GM19099 (cell line): ENCODE results near the gene ZNF264.

ENCODE experiments used
- POLR2A ChIP-seq: IDR thresholded peaks from 3 replicates; pipeline ENCODE4 v1.6.1; 2011; ENCODE audit warnings: low read depth; ENCODE audit not compliant: insufficient read length; ENCODE audit errors: extremely low read depth

ZNF264 gene

DNA sequence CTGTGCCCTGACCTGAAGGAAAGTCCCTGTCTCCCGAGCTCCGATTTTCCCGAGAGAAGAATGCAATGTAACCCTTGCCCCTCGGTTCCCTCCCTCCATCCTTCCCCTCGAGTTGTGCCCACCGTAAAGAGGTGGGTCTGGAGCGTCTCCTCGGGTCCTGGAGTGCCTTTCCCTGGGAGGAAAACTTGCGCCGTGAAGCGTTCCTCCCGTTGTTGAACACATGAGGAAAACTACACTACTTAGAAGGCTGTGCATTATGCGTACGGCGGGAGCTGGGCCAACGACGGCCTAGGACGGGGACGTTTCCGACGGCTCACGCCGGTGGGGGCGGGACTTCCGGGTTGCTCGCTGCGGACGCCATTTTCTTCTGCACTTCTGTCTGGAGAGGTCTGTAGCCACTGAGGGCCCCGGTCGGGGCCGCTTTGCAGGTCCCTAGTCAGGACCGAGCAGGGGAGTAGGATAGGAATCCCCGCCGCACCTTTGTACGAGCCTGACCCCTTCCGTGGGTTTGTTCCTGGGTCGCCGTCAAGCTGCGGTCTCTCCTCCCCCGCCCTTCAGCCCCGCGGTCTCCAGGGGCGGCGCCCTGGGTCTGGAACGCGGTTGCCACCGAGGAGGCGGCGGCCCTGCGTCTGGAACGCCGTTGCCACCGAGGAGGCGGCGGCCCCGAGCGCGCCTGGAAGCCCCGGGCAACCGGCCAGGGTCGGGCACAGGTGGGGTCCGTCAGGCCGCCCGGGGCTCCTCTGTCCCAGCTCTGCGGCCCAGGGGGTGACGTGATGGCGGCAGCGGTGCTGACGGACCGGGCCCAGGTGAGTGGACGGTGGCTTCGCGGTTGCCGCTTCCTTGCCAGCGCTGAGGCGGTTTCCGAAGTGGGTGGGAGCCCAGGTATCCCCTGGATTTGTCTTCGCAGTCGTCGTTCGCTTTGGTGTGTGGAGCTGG, at the start of gene ZNF264:
ZNF264 (plus strand) TSS at position 360 of the 936 bp plus-strand sequence; CDS start at position 774, 414 bp downstream.
- TF ChIP-seq POLR2A = peak; percentile 82

DNA sequence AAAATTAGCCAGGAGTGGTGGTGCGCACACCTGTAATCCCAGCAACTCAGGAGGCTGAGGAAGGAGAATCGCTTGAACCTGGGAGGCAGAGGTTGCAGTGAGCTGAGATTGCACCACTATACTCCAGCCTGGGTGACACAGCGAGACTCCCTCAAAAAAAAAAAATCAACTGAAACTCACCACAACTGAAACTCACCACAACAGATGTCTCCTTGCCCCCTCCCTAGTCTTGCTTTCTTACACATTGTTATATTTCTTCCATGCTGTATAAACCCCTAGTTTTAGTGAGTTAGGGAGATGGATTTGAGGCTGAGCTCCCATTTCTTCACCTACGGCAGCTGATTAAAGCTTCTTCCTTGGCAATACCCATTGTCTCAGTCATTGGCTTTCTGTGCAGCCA, 49.6 kb upstream of the ZNF264 start:
- TF ChIP-seq POLR2A = no peak

DNA sequence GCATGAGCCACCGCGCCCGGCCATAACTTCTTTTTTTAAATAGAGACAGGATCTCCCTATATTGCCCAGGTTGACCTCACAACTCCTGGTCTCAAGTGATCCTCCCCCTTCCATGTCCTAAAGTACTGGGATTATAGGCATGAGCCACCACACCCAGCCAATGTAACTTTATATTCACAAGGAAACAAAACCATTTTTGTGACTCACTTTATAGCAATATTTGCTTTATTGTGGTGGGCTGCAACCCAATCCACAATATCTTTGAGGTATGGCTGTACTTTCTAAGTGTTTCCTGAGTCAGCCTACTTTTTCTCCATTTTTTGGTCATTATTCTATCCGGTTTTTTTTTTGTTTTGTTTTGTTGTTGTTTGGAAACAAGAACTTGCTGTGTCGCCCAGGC, 38.4 kb upstream of the ZNF264 start:
- TF ChIP-seq POLR2A = no peak

DNA sequence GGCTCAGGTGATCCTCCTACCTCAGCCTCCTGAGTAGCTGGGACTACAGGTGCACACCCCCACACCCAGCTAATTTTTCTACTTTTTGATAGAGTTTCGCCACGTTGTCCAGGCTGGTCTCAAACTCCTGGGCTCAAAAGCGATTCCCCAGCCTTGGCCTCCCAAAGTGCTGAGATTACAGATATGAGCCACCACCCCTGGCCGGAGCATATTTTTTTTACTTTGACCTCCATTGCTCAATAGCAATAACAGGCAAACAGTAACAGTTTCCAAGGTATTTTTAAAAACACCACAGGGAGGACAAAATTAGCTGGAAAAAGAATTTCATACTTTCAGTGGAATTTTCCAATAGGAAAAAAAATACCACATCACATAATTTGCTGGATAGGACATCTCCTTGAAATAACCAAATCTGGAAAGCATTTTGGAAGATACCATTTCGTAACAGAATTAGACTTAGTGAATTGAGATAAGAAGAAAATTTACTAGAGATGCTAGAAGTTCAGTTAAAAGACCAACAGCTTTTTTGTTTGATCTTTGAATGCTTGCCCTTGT, 29.2 kb upstream of the ZNF264 start:
- no peak for TF ChIP-seq POLR2A

DNA sequence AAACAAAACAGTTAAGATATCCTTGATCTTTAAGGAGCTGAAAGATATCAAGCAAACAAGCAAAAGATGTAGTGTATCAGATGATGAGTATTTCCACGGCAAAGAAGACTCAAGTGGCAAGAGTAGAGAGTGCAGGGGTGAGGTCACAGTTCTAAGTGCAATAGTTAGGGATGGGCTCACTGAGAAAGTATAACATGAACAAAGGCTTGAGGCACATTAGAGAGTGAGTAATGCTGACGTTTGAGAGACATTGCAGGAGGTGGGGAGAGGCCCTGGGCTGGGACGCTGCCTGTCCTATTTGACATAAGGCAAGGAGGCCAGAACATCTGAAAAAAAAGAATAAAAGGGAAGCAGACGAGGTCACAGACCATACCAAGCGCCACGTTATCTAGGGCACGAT, 25.5 kb upstream of the ZNF264 start:
- TF ChIP-seq POLR2A = no peak

DNA sequence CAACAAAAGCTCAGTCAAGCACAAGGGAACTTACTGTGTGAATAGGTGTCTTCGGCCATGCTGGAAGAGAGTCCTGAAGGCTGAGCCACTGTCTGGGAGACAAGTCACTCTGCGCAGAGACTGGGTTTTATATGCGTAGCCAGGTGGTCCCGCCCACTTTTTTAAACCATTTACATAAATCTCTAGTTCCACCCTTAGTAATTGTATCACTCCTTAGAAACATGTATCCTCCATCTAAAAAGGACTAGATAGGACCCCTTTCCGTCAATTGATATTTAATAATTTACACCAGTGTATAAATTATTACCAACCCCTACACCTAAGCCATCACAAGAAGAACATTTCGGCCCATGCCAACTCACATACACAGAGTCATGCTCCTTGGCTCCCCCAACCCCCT, 23.9 kb upstream of the ZNF264 start, which contains the start of gene DUXA:
DUXA (minus strand) TSS at position 101 of the 400 bp plus-strand sequence; CDS start at position 59, 42 bp downstream.
- TF ChIP-seq POLR2A = no peak

DNA sequence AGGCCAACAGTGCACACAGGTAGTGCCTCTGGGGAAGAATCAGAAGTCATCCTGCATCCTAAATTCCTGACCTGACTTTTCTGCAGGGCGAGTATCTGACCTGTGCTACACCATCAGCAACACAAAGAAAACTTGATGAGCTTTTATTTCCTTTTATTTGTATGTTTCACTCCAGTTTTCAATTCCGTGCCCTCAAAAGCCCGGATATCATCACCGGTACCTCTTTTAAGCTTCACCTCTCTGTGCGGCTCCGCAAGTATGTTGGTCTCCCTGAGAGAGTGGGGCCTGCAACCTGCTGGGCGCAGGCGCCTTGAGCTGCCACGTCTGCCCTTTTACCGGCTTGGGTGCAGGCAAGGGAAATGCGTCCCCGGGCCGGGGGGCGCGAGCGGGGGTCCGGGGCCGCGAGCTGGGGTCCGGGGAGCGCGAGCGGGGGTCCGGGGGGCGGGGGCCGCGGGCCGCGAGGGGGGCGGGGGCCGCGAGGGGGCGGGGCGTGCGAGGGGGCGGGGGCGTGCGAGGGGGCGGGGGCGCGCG, 19.7 kb upstream of the ZNF264 start:
- no peak for TF ChIP-seq POLR2A

DNA sequence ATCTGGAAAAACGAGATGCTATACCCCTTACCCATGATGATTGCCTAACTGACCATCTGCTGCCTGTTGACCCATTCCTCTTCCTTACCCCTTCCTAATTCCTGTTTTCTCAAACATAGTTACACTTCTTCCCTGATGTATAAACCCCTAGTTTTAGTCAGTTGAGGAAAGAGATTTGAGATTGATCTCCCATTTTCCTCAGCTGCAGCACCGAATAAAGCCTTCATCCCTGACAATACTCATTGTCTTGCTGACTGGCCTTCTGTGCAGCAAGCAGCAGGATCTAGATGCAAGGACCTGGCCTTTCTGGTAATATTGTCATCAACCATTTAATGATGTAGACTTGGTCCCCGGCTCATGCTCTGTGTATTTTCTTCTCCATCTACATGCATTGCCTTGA, 999 bp upstream of the ZNF264 start:
- TF ChIP-seq POLR2A = no peak

DNA sequence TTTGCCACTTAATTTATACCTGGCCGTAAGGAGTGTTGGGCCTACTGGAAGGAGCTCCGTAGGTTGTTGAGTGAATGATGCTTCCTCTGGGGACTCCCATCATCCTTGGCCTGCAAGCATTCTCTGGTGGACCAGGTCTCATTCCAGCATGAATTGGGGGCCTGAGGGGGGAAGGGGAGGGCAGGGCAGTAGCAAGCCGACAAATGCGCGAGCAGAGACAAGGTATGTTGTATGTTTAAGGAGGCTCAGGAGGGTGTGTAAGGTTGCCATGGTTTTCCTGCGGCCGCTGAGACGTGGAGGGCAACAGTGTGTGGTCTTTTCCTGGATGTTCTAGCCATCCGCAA, 749 bp downstream of the ZNF264 start:
- no peak for TF ChIP-seq POLR2A

DNA sequence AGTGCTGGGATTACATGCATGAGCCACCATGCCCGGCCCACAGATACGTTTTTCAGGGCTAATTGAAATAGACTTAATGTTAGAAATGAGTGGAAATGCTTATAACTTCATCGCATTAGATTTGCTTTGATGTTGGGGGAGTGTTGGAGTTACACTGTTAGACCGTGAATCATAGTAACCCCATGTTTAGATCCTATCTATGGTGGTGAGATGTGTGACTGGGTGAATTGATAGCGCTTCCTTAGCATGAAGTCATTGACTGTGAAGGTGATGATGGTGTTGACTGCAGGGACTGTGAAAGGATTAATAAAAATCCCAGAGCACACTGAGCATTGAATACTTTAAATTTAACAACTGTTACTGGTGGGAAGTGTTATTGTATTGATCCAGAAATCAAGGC, 1.7 kb downstream of the ZNF264 start:
- TF ChIP-seq POLR2A = no peak

DNA sequence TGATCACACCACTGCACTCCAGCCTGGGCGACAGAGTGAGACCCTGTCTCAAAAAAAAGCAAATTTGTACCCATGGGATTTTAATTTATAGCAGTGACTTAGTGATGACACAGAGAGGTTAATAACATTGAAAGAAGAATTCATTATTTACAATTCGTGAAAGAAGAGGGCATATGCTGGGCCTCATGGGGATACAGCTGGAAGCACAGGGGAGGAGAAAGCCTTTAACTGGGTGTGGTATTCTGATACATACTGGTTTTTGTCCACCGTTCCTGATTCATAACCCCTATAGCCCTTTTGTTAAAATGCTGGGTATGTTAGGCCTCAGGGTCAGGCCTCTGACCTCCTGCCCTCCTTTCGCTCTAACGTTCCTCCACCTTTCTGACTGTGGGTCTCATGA, 10.9 kb downstream of the ZNF264 start:
- TF ChIP-seq POLR2A = no peak

DNA sequence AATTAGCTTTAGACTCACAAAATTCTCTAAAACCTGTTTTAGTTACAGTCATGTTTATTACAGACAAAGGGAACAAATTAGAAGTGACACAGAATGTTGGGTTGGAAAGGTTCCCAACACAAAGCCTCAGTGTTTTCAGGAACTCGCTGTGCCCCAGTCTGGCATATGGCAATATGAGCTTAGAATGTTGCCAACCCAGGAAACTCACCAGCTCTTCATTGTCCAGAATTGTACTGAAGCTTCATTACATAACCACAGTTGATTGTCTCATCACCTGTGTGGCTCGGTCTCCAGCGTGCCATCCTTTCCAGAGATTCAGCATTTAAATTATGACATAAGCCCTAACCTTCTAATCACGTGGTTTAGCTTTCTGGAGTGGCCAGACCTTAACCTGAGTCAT, 19.1 kb downstream of the ZNF264 start:
- TF ChIP-seq POLR2A = no peak

DNA sequence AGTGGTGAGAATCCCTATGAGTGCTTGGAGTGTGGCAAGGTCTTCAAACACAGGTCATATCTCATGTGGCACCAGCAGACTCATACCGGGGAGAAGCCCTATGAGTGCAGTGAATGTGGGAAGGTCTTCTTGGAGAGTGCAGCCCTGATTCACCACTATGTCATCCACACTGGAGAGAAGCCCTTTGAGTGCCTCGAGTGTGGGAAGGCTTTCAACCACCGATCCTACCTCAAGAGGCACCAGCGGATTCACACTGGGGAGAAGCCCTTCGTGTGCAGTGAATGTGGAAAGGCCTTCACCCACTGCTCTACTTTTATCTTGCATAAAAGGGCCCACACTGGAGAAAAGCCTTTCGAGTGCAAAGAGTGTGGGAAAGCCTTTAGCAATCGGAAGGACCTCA, 20.8 kb downstream of the ZNF264 start:
- TF ChIP-seq POLR2A = no peak

DNA sequence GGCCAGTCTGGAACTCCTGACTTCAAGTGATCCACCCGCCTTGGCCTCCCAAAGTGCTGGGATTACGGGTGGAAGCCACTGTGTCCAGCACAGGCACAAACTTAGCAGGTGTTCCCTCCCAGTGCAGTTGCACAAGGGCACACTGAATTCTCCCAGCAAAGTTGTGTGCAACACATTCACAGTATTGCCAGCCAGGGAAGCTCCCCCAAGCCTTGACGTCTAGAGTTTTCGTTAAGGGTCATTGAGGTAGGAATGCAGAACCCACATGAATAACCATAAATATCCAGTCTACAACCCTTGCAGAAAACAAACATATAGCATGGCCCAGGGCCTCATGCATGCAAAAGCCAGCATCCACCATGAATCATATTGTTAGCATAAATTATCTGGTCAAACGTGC, 36.2 kb downstream of the ZNF264 start:
- TF ChIP-seq POLR2A = no peak

DNA sequence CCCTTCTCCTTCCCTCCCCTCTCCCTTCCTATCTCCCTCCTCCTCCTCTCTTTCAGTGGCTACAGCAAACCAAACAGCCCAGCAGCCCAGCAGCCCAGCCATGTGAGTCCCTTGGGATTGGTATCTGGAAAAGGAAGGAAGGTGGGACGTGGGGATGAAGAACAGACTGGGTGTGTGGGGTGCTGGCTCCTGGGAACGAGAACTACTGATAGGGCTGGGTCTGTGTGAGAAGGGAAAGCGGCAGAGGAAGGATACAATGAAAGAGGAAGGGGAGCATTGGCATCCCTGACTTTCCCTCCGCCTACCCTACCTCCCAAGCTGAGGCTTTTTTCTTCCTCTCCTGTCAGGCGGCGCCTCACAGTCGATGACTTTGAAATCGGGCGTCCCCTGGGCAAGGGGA, 40.4 kb downstream of the ZNF264 start:
- no peak for TF ChIP-seq POLR2A

DNA sequence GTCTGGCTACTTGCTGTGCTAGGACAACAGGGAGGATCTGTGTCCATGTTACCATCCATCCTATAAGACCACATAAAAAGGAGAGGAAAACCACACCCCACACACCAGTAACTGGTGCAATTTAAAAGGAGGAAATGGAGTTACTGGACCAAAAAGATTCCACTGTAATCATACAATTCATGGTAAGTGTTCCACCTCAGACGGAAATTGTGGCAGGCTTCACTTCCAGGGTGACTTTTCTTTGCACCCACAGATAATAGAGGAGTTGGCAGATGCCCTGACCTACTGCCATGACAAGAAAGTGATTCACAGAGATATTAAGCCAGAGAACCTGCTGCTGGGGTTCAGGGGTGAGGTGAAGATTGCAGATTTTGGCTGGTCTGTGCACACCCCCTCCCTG, 41.9 kb downstream of the ZNF264 start:
- TF ChIP-seq POLR2A = no peak
